ENCODE results near the gene PIH1D1. TPM values are rescaled to one million over a fixed set of nuclear protein-coding genes. Genes with fewer than 3 reads are reported as not detected.
"Not testable (repeated sequence)": the region's sequence is repeated elsewhere in the genome, so short reads cannot be mapped to it uniquely, and the experiment has no call there.

The PIH1D1 gene
- total RNA-seq, 2 donors from 2014 or later: 128 to 133 TPM

GRCh38 chr19:49473868-49474541 lies 22.4 kb upstream of the PIH1D1 start, which contains the start of gene FLT3LG:
TSS of gene FLT3LG (plus strand) at chr19:49474215. CDS start at chr19:49474640, 425 bp downstream.
- WGBS, 2 experiments (ENCODE audit: insufficient coverage in 1 of 2, insufficient read length in 1 of 2): 28 to 29% methylated on average over 13 to 33 of the region's 33 CpGs
- no peak within 1 kb of the TSS for H3K9ac ChIP-seq (ENCODE audit: extremely low read depth, low read length, poor library complexity, severe bottlenecking)

GRCh38 chr19:49473501-49473867 lies 21.9 kb upstream of the PIH1D1 start:
- H3K27me3 ChIP-seq (ENCODE audit: control insufficient read depth, insufficient read depth, low read length, poor library complexity, severe bottlenecking): peaks cover 11% of the 10 kb centered on the region
- not testable (repeated sequence) for H3K4me1 ChIP-seq (ENCODE audit: control insufficient read depth, insufficient read depth, low read length); DNase-seq; H3K4me3 ChIP-seq (ENCODE audit: low read length); H3K9me3 ChIP-seq (ENCODE audit: control insufficient read depth, low read length); H3K4me1 Mint-ChIP-seq; H3K27ac Mint-ChIP-seq; H3K9ac ChIP-seq (ENCODE audit: extremely low read depth, low read length, poor library complexity, severe bottlenecking); H3K27ac ChIP-seq (ENCODE audit: low read depth, low read length); H3K4me3 Mint-ChIP-seq; H3K9me3 Mint-ChIP-seq
- peaks cover 12% of the 10 kb centered on the region for H3K36me3 ChIP-seq (ENCODE audit: control insufficient read depth, insufficient read depth, low read length)
- WGBS, 2 experiments (ENCODE audit: insufficient coverage in 1 of 2, insufficient read length in 1 of 2): 75 to 88% methylated on average over 8 to 9 of the region's 9 CpGs
- Mint-ChIP-seq H3K36me3 (ENCODE audit: low read depth) (peaks cover 16% of the 10 kb centered on the region), H3K27me3 (ENCODE audit: insufficient read depth) (peaks cover 16% of the 10 kb centered on the region)

More at GRCh38 chr19:49473868-49474541, 22.4 kb upstream of the PIH1D1 start, which contains the start of gene FLT3LG:
- Histone ChIP-seq H3K9me3 (ENCODE audit: control insufficient read depth, low read length) (no peaks in the 10 kb centered on the region), H3K27me3 (ENCODE audit: control insufficient read depth, insufficient read depth, low read length, poor library complexity, severe bottlenecking) (peaks cover 11% of the 10 kb centered on the region), H3K36me3 (ENCODE audit: control insufficient read depth, insufficient read depth, low read length) (peaks cover 12% of the 10 kb centered on the region), H3K27ac (ENCODE audit: low read depth, low read length) (no peak within 1 kb of the TSS), H3K4me3 (ENCODE audit: low read length) (no peak within 1 kb of the TSS), H3K4me1 (ENCODE audit: control insufficient read depth, insufficient read depth, low read length) (no peaks in the 10 kb centered on the region)
- TF ChIP-seq CTCF (conservative IDR thresholded peaks at IDR 0.05): peak; percentile 99
- DNase-seq: peak; percentile 83
- Mint-ChIP-seq H3K36me3 (ENCODE audit: low read depth) (peaks cover 13% of the 10 kb centered on the region), H3K27ac (no peak within 1 kb of the TSS), H3K4me3 (peak within 1 kb of the TSS; percentile 21), H3K4me1 (peaks cover 5% of the 10 kb centered on the region), H3K27me3 (ENCODE audit: insufficient read depth) (peaks cover 16% of the 10 kb centered on the region), H3K9me3 (peaks cover 2% of the 10 kb centered on the region)

GRCh38 chr19:49472936-49473335 lies 21.3 kb upstream of the PIH1D1 start:
- DNase-seq: no peak
- H3K27me3 ChIP-seq (ENCODE audit: control insufficient read depth, insufficient read depth, low read length, poor library complexity, severe bottlenecking): peaks cover 11% of the 10 kb centered on the region
- H3K9ac ChIP-seq (ENCODE audit: extremely low read depth, low read length, poor library complexity, severe bottlenecking): no peak overlapping the region
- H3K4me3 Mint-ChIP-seq: no peak overlapping the region
- 89 to 95% methylated on average over 9 of the region's 9 CpGs for WGBS, 2 experiments (ENCODE audit: insufficient coverage in 1 of 2, insufficient read length in 1 of 2)
- H3K4me1 Mint-ChIP-seq: peaks cover 3% of the 10 kb centered on the region
- H3K27ac Mint-ChIP-seq: no peak overlapping the region
- no peak overlapping the region for H3K27ac ChIP-seq (ENCODE audit: low read depth, low read length)
- no peaks in the 10 kb centered on the region for H3K4me1 ChIP-seq (ENCODE audit: control insufficient read depth, insufficient read depth, low read length)
- peaks cover 16% of the 10 kb centered on the region for H3K36me3 Mint-ChIP-seq (ENCODE audit: low read depth)
- H3K36me3 ChIP-seq (ENCODE audit: control insufficient read depth, insufficient read depth, low read length): peaks cover 12% of the 10 kb centered on the region
- peaks cover 16% of the 10 kb centered on the region for H3K27me3 Mint-ChIP-seq (ENCODE audit: insufficient read depth)
- H3K4me3 ChIP-seq (ENCODE audit: low read length): no peak overlapping the region
- H3K9me3 Mint-ChIP-seq: no peaks in the 10 kb centered on the region
- TF ChIP-seq CTCF (conservative IDR thresholded peaks at IDR 0.05): no peak
- no peaks in the 10 kb centered on the region for H3K9me3 ChIP-seq (ENCODE audit: control insufficient read depth, low read length)

All from endodermal cell (in vitro differentiated cells).